Karpas-422 (cell line): ENCODE results near the gene HEYL. TPM values are rescaled to one million over a fixed set of nuclear protein-coding genes. Genes with fewer than 3 reads are reported as not detected.
A peak's percentile ranks its signal among the peaks of the same experiment; 100 is the strongest.
"Not testable (repeated sequence)": the region's sequence is repeated elsewhere in the genome, so short reads cannot be mapped to it uniquely, and the experiment has no call there.

Experiments
- DNase-seq: peaks from one replicate; pipeline ENCODE4 v3.0.0-alpha.2; 2015
- H2AFZ ChIP-seq: fragments of 200-600 bp; sonication (generic); 2 replicates; pipeline ENCODE4 v1.6.1; 2014; ENCODE audit warnings: antibody characterized with exemption, low read length, mixed read lengths
- H3K27ac ChIP-seq: fragments of 200-600 bp; sonication (generic); 2 replicates; pipeline ENCODE4 v1.5.1; 2014; ENCODE audit warnings: mild to moderate bottlenecking, low read length, moderate library complexity
- H3K27me3 ChIP-seq: fragments of 200-600 bp; sonication (generic); 2 replicates; pipeline ENCODE4 v1.6.1; 2014; ENCODE audit warnings: low read length, mixed read lengths
- H3K36me3 ChIP-seq: fragments of 200-600 bp; sonication (generic); 2 replicates; pipeline ENCODE4 v1.6.1; 2014; ENCODE audit warnings: low read length, mixed read lengths; ENCODE audit not compliant: insufficient read depth
- H3K4me1 ChIP-seq: fragments of 200-600 bp; sonication (generic); 2 replicates; pipeline ENCODE4 v1.6.1; 2014; ENCODE audit warnings: mild to moderate bottlenecking, low read length, mixed read lengths
- H3K4me2 ChIP-seq: fragments of 200-600 bp; sonication (generic); 2 replicates; pipeline ENCODE4 v1.6.1; 2014; ENCODE audit warnings: low read length, low read depth, mild to moderate bottlenecking; ENCODE audit not compliant: poor library complexity, severe bottlenecking
- H3K4me3 ChIP-seq: fragments of 200-600 bp; sonication (generic); 2 replicates; pipeline ENCODE4 v1.5.1; 2014; ENCODE audit warnings: mild to moderate bottlenecking, antibody characterized with exemption, low read length, mixed read lengths
- H3K79me2 ChIP-seq: fragments of 200-600 bp; sonication (generic); 2 replicates; pipeline ENCODE4 v1.6.1; 2014; ENCODE audit warnings: mild to moderate bottlenecking, low read length, mixed read lengths
- H3K9ac ChIP-seq: fragments of 200-600 bp; sonication (generic); 2 replicates; pipeline ENCODE4 v1.6.0; 2014; ENCODE audit warnings: low read length
- H3K9me2 ChIP-seq: fragments of 200-600 bp; sonication (generic), shearing (Covaris generic); replicated peaks from 2 replicates; pipeline ENCODE4 v1.6.0; 2014; ENCODE audit warnings: mild to moderate bottlenecking, low read length, moderate library complexity; ENCODE audit not compliant: insufficient read depth
- H3K9me3 ChIP-seq: fragments of 300-700, 200-600 bp; sonication (generic); 2 replicates; pipeline ENCODE4 v1.6.1; 2014; ENCODE audit warnings: low read length, mixed read lengths
- H4K20me1 ChIP-seq: fragments of 200-600 bp; sonication (generic); 2 replicates; pipeline ENCODE4 v1.6.1; 2014; ENCODE audit warnings: mild to moderate bottlenecking, antibody characterized with exemption, low read length, low read depth; ENCODE audit not compliant: insufficient read depth
- total RNA-seq: library from RNA; depleted of rRNA; stranded (reverse); fragments of >200 nt; shearing (Covaris generic); gene quantifications from 2 replicates; pipeline ENCODE4 v1.2.3, GENCODE V29; 2014; ENCODE audit warnings: low replicate concordance

HEYL gene
- total RNA-seq, 1 experiment from 2014 or later, result not detected

- DNase-seq, result no peak
- Histone ChIP-seq H3K9me2 (no peaks in the 10 kb centered on the region), H3K27me3 (no peaks in the 10 kb centered on the region), H3K27ac (no peak overlapping the region), H4K20me1 (no peaks in the 10 kb centered on the region), H3K79me2 (no peaks in the 10 kb centered on the region), H2AFZ (no peak overlapping the region), H3K4me2 (no peak overlapping the region), H3K9me3 (no peaks in the 10 kb centered on the region), H3K36me3 (no peaks in the 10 kb centered on the region), H3K4me1 (peaks cover 3% of the 10 kb centered on the region; the same call in 1 of the 2 replicates), H3K4me3 (no peak overlapping the region), H3K9ac (no peak overlapping the region)
Measured at GRCh38 chr1:39608921-39609320, 30.5 kb downstream of the HEYL start.

DNA sequence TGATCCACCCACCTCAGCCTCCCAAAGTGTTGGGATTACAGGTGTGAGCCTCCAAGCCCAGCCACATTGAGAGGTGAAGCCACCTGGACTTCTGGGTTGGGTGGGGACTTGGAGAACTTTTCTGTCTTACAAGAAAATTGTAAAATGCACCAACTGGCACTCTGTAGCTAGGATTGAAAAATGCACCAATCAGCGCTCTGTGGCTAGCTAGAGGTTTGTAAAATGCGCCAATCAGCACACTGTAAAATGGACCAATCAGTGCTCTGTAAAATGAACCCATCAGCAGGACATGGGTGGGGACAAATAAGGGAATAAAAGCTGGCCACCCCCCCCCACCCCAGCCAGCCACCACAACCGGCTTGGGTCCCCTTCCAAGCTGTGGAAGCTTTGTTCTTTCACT, 35.8 kb downstream of the HEYL start:
- not testable (repeated sequence) for DNase-seq

GRCh38 chr1:39601667-39602255, 37.7 kb downstream of the HEYL start:
- not testable (repeated sequence) for H4K20me1 ChIP-seq, H3K36me3 ChIP-seq, H3K27me3 ChIP-seq, H3K4me2 ChIP-seq, H3K9ac ChIP-seq, H3K9me2 ChIP-seq, H3K9me3 ChIP-seq, H2AFZ ChIP-seq, H3K4me1 ChIP-seq, H3K79me2 ChIP-seq, DNase-seq, H3K27ac ChIP-seq, H3K4me3 ChIP-seq

More for the DNA sequence above, 35.8 kb downstream of the HEYL start:
- not testable (repeated sequence) for H3K9me2 ChIP-seq, H3K4me3 ChIP-seq, H2AFZ ChIP-seq, H3K36me3 ChIP-seq, H3K9me3 ChIP-seq, H3K4me1 ChIP-seq, H3K27ac ChIP-seq, H3K9ac ChIP-seq, H3K27me3 ChIP-seq, H4K20me1 ChIP-seq, H3K4me2 ChIP-seq, H3K79me2 ChIP-seq

DNA sequence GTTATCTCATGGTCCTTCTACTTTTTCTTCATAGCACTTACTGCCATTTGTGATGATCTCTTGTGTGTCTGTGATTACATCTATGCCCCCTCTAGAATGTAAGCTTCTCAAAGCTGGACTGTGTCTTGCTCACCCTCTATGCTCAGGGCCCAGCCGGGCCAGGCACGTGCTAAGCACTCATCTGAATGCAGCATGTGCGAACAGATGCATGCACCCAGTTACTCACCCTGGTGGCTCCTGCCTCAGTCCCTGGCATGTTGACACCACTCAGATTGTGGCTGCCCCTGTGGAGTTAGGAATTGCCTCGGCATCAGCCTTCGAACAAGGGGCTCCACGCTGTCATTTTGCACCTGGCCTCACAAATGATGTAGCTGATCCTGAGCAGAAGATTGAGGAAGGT, 43.3 kb downstream of the HEYL start:
- Histone ChIP-seq H3K9me2 (no peaks in the 10 kb centered on the region), H3K27me3 (no peaks in the 10 kb centered on the region), H3K27ac (no peak overlapping the region), H3K4me2 (no peak overlapping the region), H4K20me1 (0 out of 2 replicates have a peak, but pooled peaks cover 2% of the 10 kb centered on the region), H3K36me3 (no peaks in the 10 kb centered on the region), H3K79me2 (no peaks in the 10 kb centered on the region), H3K9ac (no peak overlapping the region), H3K9me3 (no peaks in the 10 kb centered on the region), H3K4me3 (no peak overlapping the region), H2AFZ (no peak overlapping the region), H3K4me1 (no peaks in the 10 kb centered on the region)
- DNase-seq, result no peak

GRCh38 chr1:39593386-39593785, 46.1 kb downstream of the HEYL start:
- no peaks in the 10 kb centered on the region for H3K9me2 ChIP-seq
- no peak for DNase-seq
- no peak overlapping the region for H2AFZ ChIP-seq
- H3K9ac ChIP-seq, result no peak overlapping the region
- no peaks in the 10 kb centered on the region for H3K9me3 ChIP-seq
- H3K79me2 ChIP-seq, result no peaks in the 10 kb centered on the region
- no peaks in the 10 kb centered on the region for H3K36me3 ChIP-seq
- no peak overlapping the region for H3K4me3 ChIP-seq
- no peaks in the 10 kb centered on the region for H3K4me1 ChIP-seq
- no peak overlapping the region for H3K27ac ChIP-seq
- H3K4me2 ChIP-seq, result no peak overlapping the region
- 0 out of 2 replicates have a peak, but pooled peaks cover 2% of the 10 kb centered on the region for H4K20me1 ChIP-seq
- H3K27me3 ChIP-seq, result no peaks in the 10 kb centered on the region

GRCh38 chr1:39592069-39592468, 47.4 kb downstream of the HEYL start:
- H3K4me1 ChIP-seq, result no peaks in the 10 kb centered on the region
- H3K9me2 ChIP-seq, result no peaks in the 10 kb centered on the region
- H3K9ac ChIP-seq, result no peak overlapping the region
- no peak overlapping the region for H3K4me3 ChIP-seq
- H3K79me2 ChIP-seq, result no peaks in the 10 kb centered on the region
- DNase-seq, result no peak
- H3K27ac ChIP-seq, result no peak overlapping the region
- H3K4me2 ChIP-seq, result no peak overlapping the region
- no peak overlapping the region for H2AFZ ChIP-seq
- H3K27me3 ChIP-seq, result no peaks in the 10 kb centered on the region
- H4K20me1 ChIP-seq, result 0 out of 2 replicates have a peak, but pooled peaks cover 2% of the 10 kb centered on the region
- H3K9me3 ChIP-seq, result no peaks in the 10 kb centered on the region
- H3K36me3 ChIP-seq, result no peaks in the 10 kb centered on the region

DNA sequence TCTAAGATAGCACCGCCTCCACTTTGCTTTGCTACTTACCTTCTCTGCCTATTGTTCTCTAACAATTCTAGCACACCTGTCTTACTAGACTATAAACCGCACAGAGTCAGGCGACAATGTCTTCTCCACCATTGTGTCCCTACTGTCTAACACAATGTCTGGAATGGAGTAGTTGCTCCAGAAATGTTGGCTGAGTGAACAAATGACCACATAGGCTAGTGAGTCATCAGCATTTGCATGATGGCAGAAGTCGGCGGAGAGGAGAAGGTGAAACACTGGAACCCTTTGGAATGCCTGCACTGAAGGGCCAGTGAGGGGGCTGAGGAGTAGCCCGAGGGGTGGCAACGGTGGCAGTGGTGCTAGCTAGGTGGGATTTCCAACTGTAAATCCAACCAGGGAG, 48.9 kb downstream of the HEYL start:
- 0 out of 2 replicates have a peak, but pooled peaks cover 2% of the 10 kb centered on the region for H4K20me1 ChIP-seq
- no peak overlapping the region for H3K4me3 ChIP-seq
- no peaks in the 10 kb centered on the region for H3K9me2 ChIP-seq
- H3K36me3 ChIP-seq, result no peaks in the 10 kb centered on the region
- no peak overlapping the region for H3K9ac ChIP-seq
- no peak for DNase-seq
- H3K79me2 ChIP-seq, result no peaks in the 10 kb centered on the region
- H2AFZ ChIP-seq, result no peak overlapping the region
- H3K4me1 ChIP-seq, result no peaks in the 10 kb centered on the region
- H3K4me2 ChIP-seq, result no peak overlapping the region
- no peaks in the 10 kb centered on the region for H3K27me3 ChIP-seq
- no peaks in the 10 kb centered on the region for H3K9me3 ChIP-seq
- H3K27ac ChIP-seq, result no peak overlapping the region

DNA sequence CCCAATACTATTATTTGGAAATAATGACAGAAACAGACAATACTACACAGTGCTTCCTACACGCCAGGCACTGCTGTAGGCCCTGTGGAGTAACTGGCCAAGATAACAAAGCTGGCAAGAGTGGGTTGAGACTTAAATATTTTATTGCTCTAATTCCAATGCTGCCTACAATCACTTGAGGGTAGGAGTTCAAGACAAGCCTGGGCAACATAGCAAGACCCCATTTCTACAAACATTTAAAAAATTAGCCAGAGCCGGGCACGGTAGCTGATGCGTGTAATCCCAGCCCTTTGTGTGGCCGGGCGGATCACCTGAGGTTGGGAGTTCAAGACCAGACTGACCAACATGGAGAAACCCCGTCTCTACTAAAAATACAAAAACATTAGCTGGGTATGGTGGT, 53.5 kb downstream of the HEYL start:
- no peak overlapping the region for H3K27ac ChIP-seq
- H3K79me2 ChIP-seq, result no peaks in the 10 kb centered on the region
- H2AFZ ChIP-seq, result no peak overlapping the region
- H3K4me2 ChIP-seq, result no peak overlapping the region
- no peaks in the 10 kb centered on the region for H4K20me1 ChIP-seq
- H3K4me3 ChIP-seq, result no peak overlapping the region
- H3K27me3 ChIP-seq, result no peaks in the 10 kb centered on the region
- H3K9me2 ChIP-seq, result no peaks in the 10 kb centered on the region
- H3K36me3 ChIP-seq, result no peaks in the 10 kb centered on the region
- H3K9me3 ChIP-seq, result no peaks in the 10 kb centered on the region
- peak; percentile 24 for DNase-seq
- H3K9ac ChIP-seq, result no peak overlapping the region
- H3K4me1 ChIP-seq, result no peaks in the 10 kb centered on the region
